Endodermal cell (in vitro differentiated cells): Measurements from ENCODE around the gene LRRFIP1. TPM values are rescaled to one million over a fixed set of nuclear protein-coding genes. Genes with fewer than 3 reads are reported as not detected.

Experiments
- DNase-seq: peaks from one replicate; pipeline ENCODE4 v3.0.0-alpha.2; 2017
- H3K27ac ChIP-seq: 2 replicates; pipeline ENCODE4 v1.5.1; 2013; ENCODE audit warnings: mild to moderate bottlenecking, low read depth, low read length, moderate library complexity
- H3K27me3 ChIP-seq: 2 replicates; pipeline ENCODE4 v1.6.1; 2013; ENCODE audit warnings: mild to moderate bottlenecking, low read length, moderate library complexity; ENCODE audit not compliant: insufficient read depth, control insufficient read depth, poor library complexity, severe bottlenecking
- H3K36me3 ChIP-seq: 2 replicates; pipeline ENCODE4 v1.7.0; 2013; ENCODE audit warnings: mild to moderate bottlenecking, low read length, moderate library complexity; ENCODE audit not compliant: control insufficient read depth, insufficient read depth
- H3K4me1 ChIP-seq: one replicate; pipeline ENCODE4 v1.7.0; 2013; ENCODE audit warnings: low read length; ENCODE audit not compliant: control insufficient read depth, insufficient read depth
- H3K4me3 ChIP-seq: 2 replicates; pipeline ENCODE4 v1.5.1; 2013; ENCODE audit warnings: mild to moderate bottlenecking, low read length, moderate library complexity
- H3K9ac ChIP-seq: 2 replicates; pipeline ENCODE4 v1.6.1; 2013; ENCODE audit warnings: mild to moderate bottlenecking, low read length, moderate library complexity; ENCODE audit not compliant: poor library complexity, severe bottlenecking; ENCODE audit errors: extremely low read depth
- H3K9me3 ChIP-seq: 2 replicates; pipeline ENCODE4 v1.6.1; 2013; ENCODE audit warnings: mild to moderate bottlenecking, low read length, moderate library complexity; ENCODE audit not compliant: control insufficient read depth
- H3K27ac Mint-ChIP-seq: 2 replicates; pipeline ENCODE4 v1.8.0; 2020; ENCODE audit warnings: mixed read lengths
- H3K27me3 Mint-ChIP-seq: 2 replicates; pipeline ENCODE4 v1.8.0; 2021; ENCODE audit warnings: mild to moderate bottlenecking, mixed read lengths; ENCODE audit not compliant: insufficient read depth
- H3K36me3 Mint-ChIP-seq: 2 replicates; pipeline ENCODE4 v1.8.0; 2020; ENCODE audit warnings: low read depth, mixed read lengths
- H3K4me1 Mint-ChIP-seq: 2 replicates; pipeline ENCODE4 v1.8.0; 2020; ENCODE audit warnings: mixed read lengths
- H3K4me3 Mint-ChIP-seq: 2 replicates; pipeline ENCODE4 v1.8.0; 2020; ENCODE audit warnings: mild to moderate bottlenecking, moderate library complexity, mixed read lengths
- H3K9me3 Mint-ChIP-seq: 2 replicates; pipeline ENCODE4 v1.8.0; 2020; ENCODE audit warnings: mild to moderate bottlenecking, mixed read lengths
- CTCF ChIP-seq: fragments of 200-600 bp; sonication (generic); conservative IDR thresholded peaks from 2 replicates; pipeline ENCODE4 v1.5.0; 2021; ENCODE audit warnings: antibody characterized with exemption, mild to moderate bottlenecking
- WGBS, 2 experiments: methylation state at CpG; one replicate each; pipeline versions ENCODE4 v1.1.5 to v1.1.7; 2013; ENCODE audit warnings: missing lambda C conversion rate in 2 of 2, mixed read lengths in 1 of 2; ENCODE audit not compliant: insufficient coverage in 1 of 2, insufficient read length in 1 of 2; 5-methylcytosine and 5-hydroxymethylcytosine counted together
- total RNA-seq, 2 donors: library from RNA; stranded (reverse); fragmentation: NEBNext Ultra II Directional in 1 of 2; extraction: Animal tissue kit (Norgen Biotek cat#: 25700) in 1 of 2; gene quantifications; 2 replicates in 1 of 2; 3 replicates in 1 of 2; pipeline ENCODE4 v1.2.1, GENCODE V29; 2021

Gene LRRFIP1
- total RNA-seq, 2 donors from 2014 or later: 102 to 132 TPM

GRCh38 chr2:237652854-237653253 is 25.5 kb downstream of the LRRFIP1 start:
- Mint-ChIP-seq H3K9me3 (peaks cover 42% of the 10 kb centered on the region), H3K4me3 (no peak overlapping the region), H3K27me3 (no peaks in the 10 kb centered on the region), H3K36me3 (peaks cover 73% of the 10 kb centered on the region), H3K4me1 (no peaks in the 10 kb centered on the region), H3K27ac (no peak overlapping the region)
- peak overlapping the region; percentile 33 for H3K4me3 ChIP-seq
- H3K4me1 ChIP-seq: no peaks in the 10 kb centered on the region
- peaks cover 83% of the 10 kb centered on the region for H3K36me3 ChIP-seq
- H3K27me3 ChIP-seq: no peaks in the 10 kb centered on the region
- DNase-seq: no peak
- H3K9ac ChIP-seq: no peak overlapping the region
- peaks cover 83% of the 10 kb centered on the region for H3K9me3 ChIP-seq
- no peak for TF ChIP-seq CTCF
- WGBS, 2 experiments: 98% methylated on average over 2 of the region's 2 CpGs; no CpG with 5 or more reads in 1 of the 2 experiments
- H3K27ac ChIP-seq: no peak overlapping the region

- H3K4me1 ChIP-seq: no peaks in the 10 kb centered on the region
- Mint-ChIP-seq H3K9me3 (peaks cover 47% of the 10 kb centered on the region), H3K4me1 (peaks cover 3% of the 10 kb centered on the region), H3K36me3 (peaks cover 73% of the 10 kb centered on the region), H3K27me3 (no peaks in the 10 kb centered on the region), H3K27ac (no peak overlapping the region), H3K4me3 (no peak overlapping the region)
- no peak for DNase-seq
- TF ChIP-seq CTCF: no peak
- H3K9ac ChIP-seq: no peak overlapping the region
- no peak overlapping the region for H3K4me3 ChIP-seq
- peaks cover 92% of the 10 kb centered on the region for H3K9me3 ChIP-seq
- H3K36me3 ChIP-seq: peaks cover 81% of the 10 kb centered on the region
- no peaks in the 10 kb centered on the region for H3K27me3 ChIP-seq
- 96 to 100% methylated on average over 2 to 5 of the region's 5 CpGs for WGBS, 2 experiments
- no peak overlapping the region for H3K27ac ChIP-seq
These were observed 26.6 kb downstream of the LRRFIP1 start for GRCh38 chr2:237653776-237654558.

- peaks cover 3% of the 10 kb centered on the region for H3K4me1 Mint-ChIP-seq
- Histone ChIP-seq H3K27me3 (no peaks in the 10 kb centered on the region), H3K9ac (no peak overlapping the region), H3K4me3 (peak overlapping the region; percentile 68), H3K36me3 (peaks cover 55% of the 10 kb centered on the region), H3K9me3 (peaks cover 67% of the 10 kb centered on the region), H3K27ac (no peak overlapping the region), H3K4me1 (no peaks in the 10 kb centered on the region)
- no peak for TF ChIP-seq CTCF
- 94 to 100% methylated on average over 3 to 5 of the region's 5 CpGs for WGBS, 2 experiments
- peaks cover 35% of the 10 kb centered on the region for H3K9me3 Mint-ChIP-seq
- no peak overlapping the region for H3K4me3 Mint-ChIP-seq
- no peaks in the 10 kb centered on the region for H3K27me3 Mint-ChIP-seq
- no peak overlapping the region for H3K27ac Mint-ChIP-seq
- peaks cover 50% of the 10 kb centered on the region for H3K36me3 Mint-ChIP-seq
- DNase-seq: no peak
These were observed 29.7 kb downstream of the LRRFIP1 start for GRCh38 chr2:237657063-237657462.
